ENCODE measurements around the gene TFF1.

TFF1 gene

GRCh38 chr21:42348762-42349161, 17.6 kb downstream of the TFF1 start:
- no peak for DNase-seq (ENCODE audit: low spot score)

GRCh38 chr21:42347601-42348327, 18.6 kb downstream of the TFF1 start:
- no peak for DNase-seq (ENCODE audit: low spot score)
- TF ChIP-seq CTCF (IDR thresholded peaks at IDR 0.05; ENCODE audit: extremely low read depth, missing control alignments): no peak

More at GRCh38 chr21:42348762-42349161, 17.6 kb downstream of the TFF1 start:
- no peak for TF ChIP-seq CTCF (IDR thresholded peaks at IDR 0.05; ENCODE audit: extremely low read depth, missing control alignments)

DNA sequence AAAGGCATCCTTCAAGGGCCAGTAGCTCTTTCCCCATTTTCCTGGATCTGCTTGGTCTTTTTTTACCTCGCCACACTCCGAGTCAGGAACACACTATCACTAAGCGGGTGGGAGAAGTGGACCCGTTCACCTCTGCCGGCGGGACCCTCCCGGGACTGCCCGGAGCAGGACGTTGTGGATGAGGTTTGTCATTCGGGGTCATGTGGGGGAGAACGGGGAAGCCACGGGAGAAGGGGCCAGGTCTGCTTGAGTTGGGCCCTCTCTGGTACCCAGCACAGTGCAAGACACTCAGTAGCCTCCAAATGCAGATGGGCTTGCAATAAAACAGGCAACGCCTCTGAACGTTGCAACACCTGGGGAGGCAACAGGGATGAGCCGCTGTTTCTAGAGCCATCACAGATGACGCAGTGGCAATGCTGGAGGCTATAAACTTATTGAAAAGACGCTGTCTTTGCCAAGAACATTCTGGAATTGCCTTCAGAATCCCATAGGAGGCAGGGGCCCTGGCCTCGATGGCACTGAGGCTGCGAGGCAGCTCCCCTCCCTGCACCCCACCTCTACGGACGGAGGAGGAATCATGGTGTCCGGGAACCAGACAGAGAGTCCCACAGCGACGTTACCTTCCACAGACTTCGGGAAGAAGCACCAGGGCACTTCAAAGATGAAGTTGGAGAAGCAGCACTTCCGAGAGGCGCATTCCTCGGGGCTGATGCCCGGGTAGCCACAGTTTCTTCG, 19.3 kb downstream of the TFF1 start:
- TF ChIP-seq CTCF (IDR thresholded peaks at IDR 0.05; ENCODE audit: extremely low read depth, missing control alignments): no peak
- DNase-seq (ENCODE audit: low spot score): no peak

DNA sequence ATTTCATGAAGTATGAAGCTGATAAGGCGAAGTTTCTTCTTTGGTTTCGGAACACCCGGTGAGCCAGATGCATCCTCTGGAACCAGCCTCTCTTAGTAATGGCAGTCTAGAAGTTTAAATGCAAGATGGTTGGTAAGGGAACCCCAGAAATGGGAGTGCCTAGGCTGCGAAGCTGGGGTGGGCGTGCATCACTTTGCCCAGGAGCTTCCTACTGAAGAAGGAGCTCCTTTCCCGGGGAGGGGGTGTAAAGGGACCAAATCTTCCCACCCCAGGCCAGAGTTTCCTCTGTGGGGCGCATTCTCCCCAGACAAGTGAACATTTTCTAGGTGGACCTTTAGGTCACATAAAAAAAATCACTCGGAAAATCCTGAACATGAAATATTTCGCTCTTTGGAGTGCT, 19.9 kb downstream of the TFF1 start:
- DNase-seq (ENCODE audit: low spot score): no peak
- TF ChIP-seq CTCF (IDR thresholded peaks at IDR 0.05; ENCODE audit: extremely low read depth, missing control alignments): no peak

GRCh38 chr21:42344631-42345030, 21.7 kb downstream of the TFF1 start:
- no peak for DNase-seq (ENCODE audit: low spot score)
- TF ChIP-seq CTCF (IDR thresholded peaks at IDR 0.05; ENCODE audit: extremely low read depth, missing control alignments): no peak

GRCh38 chr21:42343963-42344510, 22.3 kb downstream of the TFF1 start:
- DNase-seq (ENCODE audit: low spot score): no peak
- no peak for TF ChIP-seq CTCF (IDR thresholded peaks at IDR 0.05; ENCODE audit: extremely low read depth, missing control alignments)

DNA sequence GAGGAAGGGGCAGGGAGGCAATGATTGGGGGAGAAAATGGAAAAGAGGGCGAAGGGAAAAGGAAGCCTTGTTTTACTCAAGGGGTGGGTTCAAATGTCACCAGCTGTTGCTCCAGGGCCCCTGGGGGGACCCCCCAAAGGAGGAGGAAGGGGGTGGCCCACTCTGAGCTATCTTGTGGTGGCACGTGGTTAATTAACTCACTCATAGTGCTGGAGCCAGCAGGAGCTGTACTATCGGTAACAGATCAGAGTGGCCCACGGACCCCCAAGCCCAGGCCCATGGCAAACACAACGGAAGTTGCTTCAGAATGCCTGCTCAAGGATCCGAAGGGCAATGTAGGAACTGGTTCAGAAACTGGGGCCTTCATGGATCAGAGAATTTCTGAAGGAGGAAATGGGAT, 22.8 kb downstream of the TFF1 start:
- no peak for TF ChIP-seq CTCF (IDR thresholded peaks at IDR 0.05; ENCODE audit: extremely low read depth, missing control alignments)
- DNase-seq (ENCODE audit: low spot score): no peak
